HG03066 (cell line): ENCODE measurements around the gene ITIH5.

Experiments used
- ATAC-seq: cut with Tn5 transposase; IDR thresholded peaks from one replicate; pipeline ENCODE4 v1.9.1; 2021; ENCODE audit warnings: low read depth; ENCODE audit not compliant: unreplicated experiment

Gene ITIH5

DNA sequence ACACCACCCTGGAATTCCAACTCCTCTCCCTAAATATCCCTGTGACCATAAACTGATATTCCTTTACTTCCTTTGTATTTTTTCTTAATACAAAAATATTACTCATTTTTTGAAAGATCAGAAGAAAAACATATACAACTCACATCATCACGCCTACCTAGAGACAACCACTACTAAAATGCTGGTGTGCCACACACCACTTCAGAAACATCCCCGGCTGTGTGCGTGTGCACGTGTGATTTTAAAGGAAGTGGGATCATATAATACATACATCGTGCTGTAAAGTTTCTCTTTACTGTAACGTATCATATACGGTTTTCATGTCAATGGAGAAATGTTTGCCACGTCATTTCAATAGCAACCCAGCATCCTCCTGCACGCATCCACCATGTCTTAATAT, 76.5 kb downstream of the ITIH5 start:
- ATAC-seq = no peak

GRCh38 chr10:7589748-7590147, 77.0 kb downstream of the ITIH5 start:
- ATAC-seq = no peak

- ATAC-seq = no peak
Measured at GRCh38 chr10:7587865-7588188, 78.9 kb downstream of the ITIH5 start.

DNA sequence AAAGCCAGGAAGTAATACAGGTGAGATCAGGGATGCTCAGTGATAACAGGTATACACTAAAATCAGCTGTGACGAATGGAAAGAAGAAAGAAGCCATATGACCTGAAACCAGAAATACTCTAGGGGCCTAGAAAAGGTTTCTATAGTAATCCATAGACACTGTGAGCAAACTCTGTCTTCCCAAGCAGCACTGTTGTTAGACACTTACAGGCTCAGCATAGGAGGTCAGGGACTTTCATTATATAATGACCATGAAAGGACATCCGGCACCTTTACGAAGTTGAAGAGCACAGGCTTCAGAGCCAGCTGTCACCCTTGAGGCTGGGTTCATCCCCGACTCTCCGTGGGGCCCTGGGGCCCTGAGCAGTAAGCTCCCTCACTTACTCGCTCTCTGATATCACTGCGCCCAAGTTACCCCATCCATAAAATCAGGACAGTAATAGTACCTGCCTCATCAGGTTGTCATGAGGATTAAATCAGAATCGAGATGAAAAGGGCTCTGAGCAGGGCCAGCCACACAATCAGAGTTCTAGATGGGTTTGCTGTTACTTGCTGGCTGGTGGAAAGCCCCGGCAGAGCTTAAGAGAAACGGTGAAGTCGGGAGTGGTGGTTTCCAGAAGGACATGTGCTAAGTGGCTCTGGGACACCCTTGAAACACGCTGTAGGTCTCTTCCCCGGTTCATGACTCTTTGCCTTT, 79.5 kb downstream of the ITIH5 start:
- ATAC-seq = no peak

DNA sequence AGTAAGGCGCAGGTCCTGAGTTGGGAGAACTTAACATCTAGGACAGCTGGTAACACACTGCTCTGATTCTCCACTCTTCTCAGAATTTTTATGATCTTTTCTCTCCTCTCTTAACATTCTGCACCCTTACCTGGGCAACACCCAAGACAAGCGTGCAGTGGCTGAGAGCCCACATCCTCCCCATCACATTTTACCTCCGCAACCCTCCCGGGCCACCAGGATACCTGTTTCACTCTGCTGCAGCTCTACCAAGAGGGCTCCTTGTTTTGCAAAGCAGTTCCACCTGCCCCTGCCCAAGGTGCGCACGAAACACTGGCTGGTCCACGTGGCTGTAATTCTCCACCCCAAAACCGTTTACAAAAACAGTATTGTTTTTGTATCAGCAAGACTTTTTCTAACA, 81.5 kb downstream of the ITIH5 start:
- ATAC-seq = no peak

DNA sequence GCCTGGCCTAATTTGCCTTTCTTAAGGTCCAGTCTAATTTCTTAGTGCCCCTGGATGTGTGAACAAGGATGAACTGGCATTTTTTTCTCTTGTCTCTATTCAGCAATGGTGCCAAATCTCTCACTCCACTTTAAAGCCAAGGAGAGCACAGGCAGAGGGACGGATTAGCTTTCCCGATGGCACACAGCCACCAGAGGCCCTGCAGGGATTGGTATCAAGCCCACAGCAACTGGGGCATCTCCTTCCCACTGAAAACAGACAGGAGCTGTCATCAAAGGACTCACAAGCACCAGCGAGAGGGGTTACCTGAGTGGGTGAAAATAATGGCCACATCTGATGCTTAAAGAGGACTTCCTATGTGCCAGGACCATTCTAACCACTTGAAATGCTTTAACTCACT, 83.1 kb downstream of the ITIH5 start:
- no peak for ATAC-seq

DNA sequence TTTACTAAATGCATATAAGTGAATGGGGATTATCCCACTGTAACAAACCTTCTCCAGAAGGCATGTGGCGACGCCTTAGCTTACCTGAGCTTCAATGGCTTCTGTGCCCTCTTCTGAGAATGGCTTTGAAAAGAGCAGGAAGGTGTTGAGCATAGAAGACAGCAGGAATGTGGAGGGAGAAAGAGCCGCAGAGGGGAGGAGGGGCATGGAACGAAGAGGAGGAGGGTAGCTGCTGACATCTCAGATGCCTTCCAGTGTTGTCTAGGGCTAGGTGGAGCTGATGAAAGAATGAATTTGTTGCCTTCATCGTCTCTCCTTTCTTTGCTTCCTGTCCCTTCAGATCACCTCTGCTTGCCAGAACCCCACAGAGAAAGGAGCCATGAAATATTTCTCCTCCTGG, 86.2 kb downstream of the ITIH5 start:
- no peak for ATAC-seq

- no peak for ATAC-seq
Measured at GRCh38 chr10:7579681-7580080, 87.1 kb downstream of the ITIH5 start.

DNA sequence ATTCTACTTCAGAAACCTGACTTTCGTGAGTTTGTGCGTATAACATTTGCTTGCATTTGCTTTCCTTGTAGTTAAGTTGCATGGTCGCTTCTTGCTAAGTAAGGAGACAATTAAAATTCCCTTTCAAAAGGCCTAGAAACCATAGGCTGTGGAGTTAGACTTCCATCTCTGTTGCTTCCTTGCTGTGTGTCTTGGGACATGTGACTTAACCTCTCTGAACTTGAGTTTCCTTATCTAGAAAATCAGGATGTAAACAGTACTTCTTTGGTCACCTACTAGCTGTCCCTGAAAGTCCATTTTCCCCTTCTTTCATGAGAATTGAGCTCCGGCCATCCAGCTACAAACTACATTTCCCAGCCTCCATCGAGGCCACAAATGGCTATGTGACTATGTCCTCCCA, 89.2 kb downstream of the ITIH5 start:
- ATAC-seq = no peak

DNA sequence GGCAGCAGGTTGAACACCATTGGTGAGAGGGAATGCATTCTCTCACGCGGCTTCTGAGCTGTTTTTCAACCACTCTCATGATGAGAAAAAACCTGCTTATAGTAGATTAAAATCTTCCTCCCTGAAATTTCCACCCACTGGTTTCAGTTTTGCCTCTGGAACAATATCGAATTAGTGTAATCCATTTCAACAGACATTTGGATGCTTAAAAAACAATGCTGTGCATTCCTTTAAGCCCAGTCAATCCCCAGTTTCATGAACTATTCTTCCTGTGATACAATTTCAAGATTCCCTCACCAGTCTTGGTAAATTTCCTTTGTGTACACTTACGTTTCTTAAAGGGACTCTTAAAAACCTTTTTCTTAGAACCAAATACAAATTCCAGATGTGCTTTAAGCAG, 89.6 kb downstream of the ITIH5 start:
- no peak for ATAC-seq

- ATAC-seq = no peak
Measured at GRCh38 chr10:7576340-7576739, 90.4 kb downstream of the ITIH5 start.

GRCh38 chr10:7572391-7572790, 94.4 kb downstream of the ITIH5 start:
- no peak for ATAC-seq

GRCh38 chr10:7571981-7572380, 94.8 kb downstream of the ITIH5 start:
- no peak for ATAC-seq

GRCh38 chr10:7567911-7568620, 98.7 kb downstream of the ITIH5 start:
- no peak for ATAC-seq

- ATAC-seq = no peak
Measured at GRCh38 chr10:7566891-7567290, 99.9 kb downstream of the ITIH5 start.

DNA sequence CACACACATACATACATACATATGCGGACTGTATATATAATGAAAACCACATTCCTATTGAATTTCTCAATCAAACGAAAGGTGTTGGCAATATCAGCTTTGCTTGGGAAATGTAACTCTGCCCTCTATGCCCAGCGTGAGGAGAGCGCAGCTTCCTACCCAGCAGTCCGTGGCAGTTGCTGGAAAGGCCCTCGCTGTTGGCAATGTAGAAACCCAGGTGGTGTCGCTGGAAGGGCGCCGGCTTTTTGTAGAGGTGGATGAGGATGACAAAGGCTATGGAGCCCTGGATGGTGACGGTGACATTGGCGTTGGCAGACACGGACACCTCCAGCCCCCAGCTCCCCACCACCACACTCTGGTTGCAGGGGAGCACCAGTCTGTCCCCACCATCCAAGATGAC, 100.9 kb downstream of the ITIH5 start:
- no peak for ATAC-seq

DNA sequence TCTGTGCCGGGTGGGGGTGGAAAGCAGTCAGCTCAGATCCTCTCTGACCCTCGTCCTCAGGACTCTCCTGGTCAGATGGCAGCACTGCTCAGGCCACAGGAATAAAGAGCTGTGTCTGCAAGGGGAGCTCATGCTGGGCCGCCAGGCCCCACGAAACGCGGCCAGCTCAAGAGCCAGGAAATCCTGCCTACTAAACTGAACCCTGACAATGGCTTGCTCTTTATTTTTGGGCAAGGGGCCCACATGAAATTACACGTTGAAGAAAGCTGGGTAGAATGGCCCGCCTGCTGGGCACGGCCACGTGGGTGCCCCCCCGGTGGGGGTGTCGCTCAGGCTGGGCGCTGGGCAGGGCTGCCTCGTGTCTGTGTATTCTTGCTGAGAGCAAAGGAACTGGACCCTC, 103.0 kb downstream of the ITIH5 start:
- ATAC-seq = no peak

GRCh38 chr10:7563368-7563767, 103.4 kb downstream of the ITIH5 start:
- no peak for ATAC-seq

DNA sequence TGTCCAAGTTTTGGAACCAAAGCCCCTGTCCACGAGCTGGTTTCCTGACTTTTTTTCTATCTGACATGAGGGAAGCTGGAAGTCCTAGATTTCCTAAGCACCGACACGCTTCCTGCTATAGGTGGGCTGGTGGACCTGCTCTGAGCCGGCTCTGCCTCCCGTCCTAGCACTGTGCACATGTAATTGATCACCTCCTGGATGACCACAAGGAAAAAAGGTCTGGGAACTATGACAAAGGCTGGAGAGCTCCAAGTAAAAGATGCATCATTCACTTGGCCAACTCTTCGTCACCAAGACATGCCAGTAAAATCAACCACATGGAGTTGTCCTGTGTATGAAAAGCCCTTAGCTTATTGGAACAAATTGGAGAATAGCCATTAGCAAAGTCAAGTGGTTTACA, 104.8 kb downstream of the ITIH5 start:
- no peak for ATAC-seq

- no peak for ATAC-seq
Measured at GRCh38 chr10:7561216-7561893, 105.4 kb downstream of the ITIH5 start.

DNA sequence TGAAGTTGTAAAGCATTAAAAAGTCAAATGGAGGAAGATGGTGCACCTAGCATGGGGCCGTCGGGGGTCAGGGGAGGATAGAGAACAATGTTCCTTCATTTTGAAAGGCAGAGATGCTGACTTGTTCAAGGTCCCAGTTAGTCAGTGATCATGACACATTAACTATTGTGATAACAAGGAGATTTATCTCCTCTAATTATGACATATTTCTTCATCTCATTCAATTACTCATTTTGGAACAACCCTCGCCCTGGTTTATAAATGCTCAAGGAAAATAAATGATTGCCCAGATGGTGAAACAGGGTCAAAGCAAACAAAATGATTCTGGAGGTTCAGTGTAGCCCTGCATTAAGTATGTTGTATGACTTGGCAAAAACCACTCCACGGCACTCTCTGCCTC, 106.2 kb downstream of the ITIH5 start:
- ATAC-seq = no peak

DNA sequence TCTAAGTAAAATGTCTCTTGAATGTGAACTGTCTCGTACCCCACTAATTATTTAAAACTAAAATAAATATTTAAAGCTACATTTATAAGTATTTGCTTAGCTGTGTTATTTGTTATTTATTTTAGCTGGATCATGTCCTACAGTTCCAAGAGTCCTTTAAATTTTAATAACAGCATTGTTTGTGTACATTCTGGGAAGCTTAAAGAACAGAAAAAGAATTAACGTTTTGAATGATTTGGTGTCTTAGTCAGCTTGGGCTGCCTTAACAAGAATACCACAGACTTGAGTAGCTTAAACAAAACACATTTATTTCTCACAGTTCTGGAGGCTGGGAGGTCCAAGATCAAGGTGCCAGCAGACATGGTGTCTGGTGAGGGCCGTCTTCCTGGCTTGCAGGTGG, 107.4 kb downstream of the ITIH5 start:
- no peak for ATAC-seq
